ENCODE data around the gene SCP2.

The SCP2 gene

GRCh38 chr1:53073287-53073686 lies 146.2 kb downstream of the SCP2 start:
- ChIA-PET CTCF (no interaction called here), POLR2A (no interaction called here)
- TF ChIP-seq HDGF (IDR thresholded peaks at IDR 0.05; ENCODE audit: borderline replicate concordance) (no peak), NFRKB (IDR thresholded peaks at IDR 0.05) (no peak), ZNF384 (IDR thresholded peaks at IDR 0.05) (no peak), ARNT (IDR thresholded peaks at IDR 0.05) (no peak), FOXK2 (IDR thresholded peaks at IDR 0.05) (no peak), L3MBTL2 (conservative IDR thresholded peaks at IDR 0.05) (no peak), FOXM1 (IDR thresholded peaks at IDR 0.05; ENCODE audit: borderline replicate concordance) (no peak), BHLHE40 (IDR thresholded peaks at IDR 0.05; ENCODE audit: borderline replicate concordance) (no peak), SUZ12 (IDR thresholded peaks at IDR 0.05) (no peak), PKNOX1 (IDR thresholded peaks at IDR 0.05) (no peak), SP1 (IDR thresholded peaks at IDR 0.05) (no peak), ELF4 (IDR thresholded peaks at IDR 0.05) (no peak), FOXA1 (IDR thresholded peaks at IDR 0.05) (no peak)
- DNase-seq (ENCODE audit: extremely low spot score) = no peak

GRCh38 chr1:53073868-53074311 lies 146.8 kb downstream of the SCP2 start:
- POLR2A ChIA-PET = no interaction called here
- CTCF ChIA-PET = no interaction called here
- no peak for DNase-seq (ENCODE audit: extremely low spot score)
- TF ChIP-seq ZNF384 (IDR thresholded peaks at IDR 0.05) (no peak), L3MBTL2 (conservative IDR thresholded peaks at IDR 0.05) (no peak), LEF1 (IDR thresholded peaks at IDR 0.05; ENCODE audit: borderline replicate concordance) (no peak), FOXK2 (IDR thresholded peaks at IDR 0.05) (no peak), TARDBP (IDR thresholded peaks at IDR 0.05) (no peak), SP1 (IDR thresholded peaks at IDR 0.05) (no peak), FOXA1 (IDR thresholded peaks at IDR 0.05) (no peak), CTBP1 (IDR thresholded peaks at IDR 0.05; ENCODE audit: borderline replicate concordance) (no peak), NFRKB (IDR thresholded peaks at IDR 0.05) (no peak), HDGF (IDR thresholded peaks at IDR 0.05; ENCODE audit: borderline replicate concordance) (no peak), SUZ12 (IDR thresholded peaks at IDR 0.05) (no peak), ARNT (IDR thresholded peaks at IDR 0.05) (no peak), FOXM1 (IDR thresholded peaks at IDR 0.05; ENCODE audit: borderline replicate concordance) (no peak), BHLHE40 (IDR thresholded peaks at IDR 0.05; ENCODE audit: borderline replicate concordance) (no peak), PKNOX1 (IDR thresholded peaks at IDR 0.05) (no peak), ELF4 (IDR thresholded peaks at IDR 0.05) (no peak)

- ChIA-PET POLR2A (interaction anchor here (0.6 kb wide), 1 partner anchor 193 kb away, joined by 3 read pairs; no protein-coding TSS in a partner anchor), CTCF (no interaction called here)
- DNase-seq (ENCODE audit: extremely low spot score) = no peak
- TF ChIP-seq BHLHE40 (IDR thresholded peaks at IDR 0.05; ENCODE audit: borderline replicate concordance) = no peak
Observed at GRCh38 chr1:53074313-53075154, 147.5 kb downstream of the SCP2 start.

- ChIA-PET CTCF (no interaction called here), POLR2A (interaction anchor here (1.5 kb wide), 1 partner anchor 121 kb away, joined by 3 read pairs; the partner anchor contains the start of gene CPT2)
- no peak for TF ChIP-seq L3MBTL2 (conservative IDR thresholded peaks at IDR 0.05)
- no peak for TF ChIP-seq ARNT (IDR thresholded peaks at IDR 0.05)
- no peak for DNase-seq (ENCODE audit: extremely low spot score)
Observed at GRCh38 chr1:53075206-53075605, 148.1 kb downstream of the SCP2 start.

- ChIA-PET CTCF (no interaction called here), POLR2A (interaction anchor here (1.5 kb wide), 1 partner anchor 120 kb away, joined by 3 read pairs; the partner anchor contains the start of gene CPT2)
- DNase-seq (ENCODE audit: extremely low spot score) = no peak
- TF ChIP-seq FOXM1 (IDR thresholded peaks at IDR 0.05; ENCODE audit: borderline replicate concordance) (no peak), ARNT (IDR thresholded peaks at IDR 0.05) (no peak), NFRKB (IDR thresholded peaks at IDR 0.05) (no peak), HDGF (IDR thresholded peaks at IDR 0.05; ENCODE audit: borderline replicate concordance) (no peak), ZNF384 (IDR thresholded peaks at IDR 0.05) (no peak), SUZ12 (IDR thresholded peaks at IDR 0.05) (no peak), PKNOX1 (IDR thresholded peaks at IDR 0.05) (no peak), TARDBP (IDR thresholded peaks at IDR 0.05) (no peak), ELF4 (IDR thresholded peaks at IDR 0.05) (no peak), CTBP1 (IDR thresholded peaks at IDR 0.05; ENCODE audit: borderline replicate concordance) (no peak), SP1 (IDR thresholded peaks at IDR 0.05) (no peak), LEF1 (IDR thresholded peaks at IDR 0.05; ENCODE audit: borderline replicate concordance) (no peak)
Observed at GRCh38 chr1:53075761-53076163, 148.7 kb downstream of the SCP2 start.

- no peak for DNase-seq (ENCODE audit: extremely low spot score)
- CTCF ChIA-PET = no interaction called here
- POLR2A ChIA-PET = interaction anchor here (1.5 kb wide), 1 partner anchor 120 kb away, joined by 3 read pairs; the partner anchor contains the start of gene CPT2
- TF ChIP-seq CTBP1 (IDR thresholded peaks at IDR 0.05; ENCODE audit: borderline replicate concordance) (no peak), SUZ12 (IDR thresholded peaks at IDR 0.05) (no peak), FOXK2 (IDR thresholded peaks at IDR 0.05) (no peak), ARNT (IDR thresholded peaks at IDR 0.05) (no peak), L3MBTL2 (conservative IDR thresholded peaks at IDR 0.05) (no peak), PKNOX1 (IDR thresholded peaks at IDR 0.05) (no peak), BHLHE40 (IDR thresholded peaks at IDR 0.05; ENCODE audit: borderline replicate concordance) (no peak), ZNF384 (IDR thresholded peaks at IDR 0.05) (no peak), NFRKB (IDR thresholded peaks at IDR 0.05) (no peak), HDGF (IDR thresholded peaks at IDR 0.05; ENCODE audit: borderline replicate concordance) (no peak), TARDBP (IDR thresholded peaks at IDR 0.05) (no peak), FOXA1 (IDR thresholded peaks at IDR 0.05) (no peak), LEF1 (IDR thresholded peaks at IDR 0.05; ENCODE audit: borderline replicate concordance) (no peak)
Observed at GRCh38 chr1:53076165-53076564, 149.1 kb downstream of the SCP2 start.

Measured in HEK293T (cell line).